Measurements from ENCODE around the gene KY.

Gene KY

GRCh38 chr3:134672571-134672970 is 21.7 kb upstream of the KY start:
- Histone ChIP-seq H2AFZ (ENCODE audit: low read length) (no peak overlapping the region), H3F3A (ENCODE audit: insufficient read depth, low read length) (no peaks in the 10 kb centered on the region), H3K9me2 (replicated peaks; ENCODE audit: insufficient read depth, low read length) (no peaks in the 10 kb centered on the region), H3K9me3 (replicated peaks; ENCODE audit: insufficient read depth, low read length) (no peaks in the 10 kb centered on the region), H3K36me3 (replicated peaks; ENCODE audit: insufficient read depth, low read length) (no peaks in the 10 kb centered on the region), H3K9ac (ENCODE audit: low read length) (no peak overlapping the region), H3K27ac (ENCODE audit: low read length) (no peak overlapping the region), H3K27me3 (replicated peaks; ENCODE audit: insufficient read depth, low read length) (no peaks in the 10 kb centered on the region), H4K20me1 (ENCODE audit: insufficient read depth, low read length) (no peaks in the 10 kb centered on the region), H3K4me1 (ENCODE audit: low read length) (peaks cover 6% of the 10 kb centered on the region; the same call in 1 of the 2 replicates), H3K79me2 (ENCODE audit: low read length) (no peaks in the 10 kb centered on the region), H3K4me2 (ENCODE audit: low read depth, low read length) (no peak overlapping the region), H3K4me3 (ENCODE audit: low read length) (no peak overlapping the region)
- DNase-seq, result no peak
- no peak for TF ChIP-seq EZH2phosphoT487 (IDR thresholded peaks at IDR 0.05; ENCODE audit: low read length)
- no peak for TF ChIP-seq EZH2 (optimal IDR thresholded peaks at IDR 0.05; ENCODE audit: low read depth, low read length)
- TF ChIP-seq CTCF (IDR thresholded peaks at IDR 0.05; ENCODE audit: low read length), result no peak

- Histone ChIP-seq H3F3A (ENCODE audit: insufficient read depth, low read length) (no peaks in the 10 kb centered on the region), H3K9ac (ENCODE audit: low read length) (no peak overlapping the region), H3K79me2 (ENCODE audit: low read length) (no peaks in the 10 kb centered on the region), H3K4me3 (ENCODE audit: low read length) (no peak overlapping the region), H3K27ac (ENCODE audit: low read length) (no peak overlapping the region), H3K4me1 (ENCODE audit: low read length) (no peaks in the 10 kb centered on the region), H3K4me2 (ENCODE audit: low read depth, low read length) (no peak overlapping the region), H3K9me3 (replicated peaks; ENCODE audit: insufficient read depth, low read length) (no peaks in the 10 kb centered on the region), H3K27me3 (replicated peaks; ENCODE audit: insufficient read depth, low read length) (no peaks in the 10 kb centered on the region), H3K9me2 (replicated peaks; ENCODE audit: insufficient read depth, low read length) (no peaks in the 10 kb centered on the region), H4K20me1 (ENCODE audit: insufficient read depth, low read length) (no peaks in the 10 kb centered on the region), H3K36me3 (replicated peaks; ENCODE audit: insufficient read depth, low read length) (no peaks in the 10 kb centered on the region), H2AFZ (ENCODE audit: low read length) (no peak overlapping the region)
- DNase-seq, result no peak
- no peak for TF ChIP-seq CTCF (IDR thresholded peaks at IDR 0.05; ENCODE audit: low read length)
Observed at GRCh38 chr3:134667956-134668355, 17.1 kb upstream of the KY start.

GRCh38 chr3:134667406-134667805 is 16.6 kb upstream of the KY start:
- H3K9me3 ChIP-seq (replicated peaks; ENCODE audit: insufficient read depth, low read length), result no peaks in the 10 kb centered on the region
- no peak overlapping the region for H2AFZ ChIP-seq (ENCODE audit: low read length)
- H3K4me1 ChIP-seq (ENCODE audit: low read length), result no peaks in the 10 kb centered on the region
- DNase-seq, result no peak
- TF ChIP-seq EZH2 (optimal IDR thresholded peaks at IDR 0.05; ENCODE audit: low read depth, low read length) (no peak), EZH2phosphoT487 (IDR thresholded peaks at IDR 0.05; ENCODE audit: low read length) (no peak), CTCF (IDR thresholded peaks at IDR 0.05; ENCODE audit: low read length) (no peak)
- H4K20me1 ChIP-seq (ENCODE audit: insufficient read depth, low read length), result no peaks in the 10 kb centered on the region
- no peaks in the 10 kb centered on the region for H3K27me3 ChIP-seq (replicated peaks; ENCODE audit: insufficient read depth, low read length)
- no peaks in the 10 kb centered on the region for H3F3A ChIP-seq (ENCODE audit: insufficient read depth, low read length)
- no peak overlapping the region for H3K4me3 ChIP-seq (ENCODE audit: low read length)
- H3K36me3 ChIP-seq (replicated peaks; ENCODE audit: insufficient read depth, low read length), result no peaks in the 10 kb centered on the region
- H3K9me2 ChIP-seq (replicated peaks; ENCODE audit: insufficient read depth, low read length), result no peaks in the 10 kb centered on the region
- no peak overlapping the region for H3K9ac ChIP-seq (ENCODE audit: low read length)
- no peak overlapping the region for H3K27ac ChIP-seq (ENCODE audit: low read length)
- no peak overlapping the region for H3K4me2 ChIP-seq (ENCODE audit: low read depth, low read length)
- H3K79me2 ChIP-seq (ENCODE audit: low read length), result no peaks in the 10 kb centered on the region
